ENCODE measurements around the gene PLXNA4.

The PLXNA4 gene

DNA sequence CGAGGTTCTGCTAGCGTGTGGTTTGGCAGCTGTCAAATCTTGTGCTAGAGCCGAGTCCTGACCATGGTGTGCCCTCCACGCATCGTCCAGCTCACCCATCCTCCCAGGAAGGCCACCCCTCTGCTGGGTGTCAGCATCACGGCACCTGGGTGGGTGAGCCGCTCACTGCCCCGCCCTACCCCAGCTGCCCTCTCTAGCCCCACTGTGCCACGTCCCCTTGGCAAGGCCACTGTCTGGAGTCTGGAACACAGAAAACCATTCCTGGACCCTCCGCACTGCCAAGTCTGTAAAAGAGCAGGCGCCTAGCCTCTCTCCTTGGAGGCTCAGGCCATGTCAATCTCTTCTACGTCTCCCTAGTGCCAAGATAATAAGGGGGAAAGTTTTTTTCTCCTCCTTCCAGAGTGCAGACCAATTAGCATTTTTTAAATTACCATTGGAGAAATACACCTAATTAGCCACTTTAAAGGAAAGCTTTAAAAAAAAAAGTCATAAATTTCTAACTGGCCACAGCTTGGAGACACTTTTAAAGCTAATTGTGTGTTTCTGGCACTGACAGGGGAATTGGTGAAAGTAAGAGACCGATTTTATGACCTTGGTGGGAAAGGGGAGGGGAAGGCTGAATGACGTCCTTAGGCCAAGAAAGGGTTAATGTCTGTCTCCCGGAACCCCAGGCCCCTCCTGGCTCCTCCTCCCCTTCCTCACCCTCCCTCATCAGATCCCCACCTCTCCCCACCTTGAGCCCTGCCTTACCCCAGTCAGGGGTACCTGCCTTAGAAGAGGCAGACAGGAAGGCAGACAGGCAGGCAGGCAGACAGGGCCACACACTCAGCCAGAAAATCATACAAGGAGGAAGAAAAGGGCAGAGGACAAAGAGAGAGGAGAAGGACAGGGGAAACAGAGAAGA, 151.2 kb downstream of the PLXNA4 start:
- no peaks in the 10 kb centered on the region for H3K36me3 ChIP-seq (ENCODE audit: control insufficient read depth, insufficient read depth, low read length)
- WGBS, 2 experiments, result 77 to 78% methylated on average over 15 of the region's 15 CpGs
- H3K27ac ChIP-seq (ENCODE audit: insufficient read depth, low read depth, low read length, poor library complexity, severe bottlenecking), result no peak overlapping the region
- H3K27me3 ChIP-seq (ENCODE audit: control insufficient read depth, insufficient read depth, low read length, poor library complexity, severe bottlenecking), result no peaks in the 10 kb centered on the region
- H3K4me3 ChIP-seq (ENCODE audit: insufficient read depth, low read depth, low read length), result no peak overlapping the region
- no peaks in the 10 kb centered on the region for H3K9me3 ChIP-seq (ENCODE audit: control insufficient read depth, low read length)
- H3K4me1 ChIP-seq (ENCODE audit: control insufficient read depth, insufficient read depth, low read length), result peaks cover 24% of the 10 kb centered on the region

DNA sequence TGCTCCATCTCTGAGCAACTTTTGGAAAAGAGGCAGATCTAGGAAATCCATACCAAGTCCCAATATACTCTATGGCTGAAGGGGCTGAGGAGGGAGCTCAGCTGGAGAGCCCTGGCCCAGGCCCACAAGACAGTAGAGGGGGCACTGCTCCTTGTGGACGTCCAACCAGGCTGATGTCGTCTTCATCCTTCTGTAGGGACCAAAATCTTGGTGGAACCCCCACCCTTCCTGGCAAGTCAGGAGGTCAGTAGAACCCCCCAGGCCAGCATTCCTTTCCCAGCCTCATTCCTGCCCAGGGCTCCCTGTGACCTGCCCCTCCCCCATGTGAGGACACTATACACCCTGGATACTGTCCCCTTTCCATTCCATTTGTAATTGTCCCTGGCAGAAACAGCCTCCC, 152.0 kb downstream of the PLXNA4 start:
- 69 to 79% methylated on average over 2 of the region's 2 CpGs for WGBS, 2 experiments
- peaks cover 24% of the 10 kb centered on the region for H3K4me1 ChIP-seq (ENCODE audit: control insufficient read depth, insufficient read depth, low read length)
- no peak overlapping the region for H3K27ac ChIP-seq (ENCODE audit: insufficient read depth, low read depth, low read length, poor library complexity, severe bottlenecking)
- H3K27me3 ChIP-seq (ENCODE audit: control insufficient read depth, insufficient read depth, low read length, poor library complexity, severe bottlenecking), result no peaks in the 10 kb centered on the region
- no peaks in the 10 kb centered on the region for H3K36me3 ChIP-seq (ENCODE audit: control insufficient read depth, insufficient read depth, low read length)
- H3K9me3 ChIP-seq (ENCODE audit: control insufficient read depth, low read length), result no peaks in the 10 kb centered on the region
- H3K4me3 ChIP-seq (ENCODE audit: insufficient read depth, low read depth, low read length), result no peak overlapping the region

DNA sequence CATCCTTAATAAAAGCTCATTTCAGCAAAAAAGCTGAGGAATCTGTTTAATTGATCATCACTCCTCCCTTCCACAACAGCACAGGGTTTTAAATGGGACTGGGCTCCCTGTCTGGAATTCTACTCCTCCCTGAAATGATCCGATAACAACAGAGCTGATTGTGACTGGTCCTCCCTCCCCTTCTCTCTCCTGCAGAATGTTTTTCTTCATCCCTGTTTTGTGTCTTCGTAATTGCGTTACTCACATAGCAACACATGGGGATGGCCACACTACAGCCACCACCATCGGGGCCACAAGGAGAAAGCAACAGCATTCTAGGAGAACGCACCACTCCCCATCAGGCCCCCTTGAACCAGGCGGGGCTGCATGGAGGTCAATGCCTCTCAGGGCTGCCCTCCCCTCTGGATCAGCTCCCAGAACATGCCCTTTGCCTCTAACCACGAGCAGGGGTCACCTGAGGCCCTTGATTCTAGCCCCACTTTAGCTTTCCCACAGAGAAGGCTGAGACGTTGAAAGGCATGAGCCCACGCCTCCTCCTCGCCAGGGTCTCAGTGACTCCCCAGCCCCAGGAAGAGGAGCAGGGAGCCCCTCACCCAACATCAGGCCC, 152.6 kb downstream of the PLXNA4 start:
- WGBS, 2 experiments, result 85 to 87% methylated on average over 10 of the region's 10 CpGs
- no peaks in the 10 kb centered on the region for H3K27me3 ChIP-seq (ENCODE audit: control insufficient read depth, insufficient read depth, low read length, poor library complexity, severe bottlenecking)
- H3K4me1 ChIP-seq (ENCODE audit: control insufficient read depth, insufficient read depth, low read length), result peaks cover 29% of the 10 kb centered on the region
- no peaks in the 10 kb centered on the region for H3K9me3 ChIP-seq (ENCODE audit: control insufficient read depth, low read length)
- no peak overlapping the region for H3K27ac ChIP-seq (ENCODE audit: insufficient read depth, low read depth, low read length, poor library complexity, severe bottlenecking)
- no peak overlapping the region for H3K4me3 ChIP-seq (ENCODE audit: insufficient read depth, low read depth, low read length)
- no peaks in the 10 kb centered on the region for H3K36me3 ChIP-seq (ENCODE audit: control insufficient read depth, insufficient read depth, low read length)

DNA sequence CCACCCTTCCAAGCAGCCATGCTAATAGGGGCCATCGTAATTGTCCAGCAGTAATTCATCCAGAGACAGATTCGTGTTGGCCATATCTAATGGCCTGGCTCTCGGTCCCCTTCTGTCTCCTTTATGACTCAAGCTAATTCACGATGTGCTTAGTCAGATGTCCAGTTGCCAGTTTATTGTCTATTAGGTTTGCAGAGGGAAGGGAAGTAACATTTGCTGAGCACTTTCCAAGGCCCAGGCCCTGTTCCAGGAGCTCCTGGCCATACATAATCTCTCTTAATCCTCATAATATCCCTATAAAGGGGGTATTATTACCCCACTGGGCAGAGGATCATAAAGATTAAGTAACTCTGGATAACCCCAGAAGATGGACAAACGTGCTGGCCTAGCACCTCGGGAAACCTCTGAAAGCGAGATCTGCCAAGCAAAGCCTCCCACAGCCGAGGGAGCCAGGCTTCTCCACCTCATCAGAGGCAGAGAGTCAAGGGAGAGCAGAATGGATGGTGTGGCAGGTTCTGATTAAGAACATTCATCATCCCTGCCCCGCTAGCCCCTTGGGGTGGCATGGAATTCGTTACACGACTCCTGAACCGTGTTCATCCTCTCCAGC, 153.7 kb downstream of the PLXNA4 start:
- no peak overlapping the region for H3K27ac ChIP-seq (ENCODE audit: insufficient read depth, low read depth, low read length, poor library complexity, severe bottlenecking)
- 89 to 93% methylated on average over 12 of the region's 12 CpGs for WGBS, 2 experiments
- H3K27me3 ChIP-seq (ENCODE audit: control insufficient read depth, insufficient read depth, low read length, poor library complexity, severe bottlenecking), result no peaks in the 10 kb centered on the region
- H3K36me3 ChIP-seq (ENCODE audit: control insufficient read depth, insufficient read depth, low read length), result no peaks in the 10 kb centered on the region
- no peaks in the 10 kb centered on the region for H3K9me3 ChIP-seq (ENCODE audit: control insufficient read depth, low read length)
- peaks cover 29% of the 10 kb centered on the region for H3K4me1 ChIP-seq (ENCODE audit: control insufficient read depth, insufficient read depth, low read length)
- no peak overlapping the region for H3K4me3 ChIP-seq (ENCODE audit: insufficient read depth, low read depth, low read length)

DNA sequence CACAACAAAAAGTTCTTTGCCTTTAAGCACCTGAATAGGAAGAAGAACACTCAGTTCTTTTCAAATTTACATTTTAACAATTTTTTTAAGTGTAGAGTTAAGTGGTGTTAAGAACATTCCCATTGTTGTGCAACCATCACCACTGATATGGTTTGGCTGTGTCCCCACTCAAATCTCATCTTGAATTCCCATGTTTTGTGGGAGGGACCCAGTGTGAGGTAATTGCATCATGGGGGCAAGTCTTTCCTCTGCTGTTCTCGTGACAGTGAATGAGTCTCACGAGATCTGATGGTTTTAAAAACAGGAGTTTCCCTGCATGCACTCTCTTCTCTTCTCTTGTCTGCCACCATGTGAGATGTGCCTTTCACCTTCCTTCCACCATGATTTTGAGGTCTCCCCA, 155.7 kb downstream of the PLXNA4 start:
- Histone ChIP-seq H3K9me3 (ENCODE audit: control insufficient read depth, low read length) (no peaks in the 10 kb centered on the region), H3K27me3 (ENCODE audit: control insufficient read depth, insufficient read depth, low read length, poor library complexity, severe bottlenecking) (no peaks in the 10 kb centered on the region), H3K4me1 (ENCODE audit: control insufficient read depth, insufficient read depth, low read length) (peaks cover 26% of the 10 kb centered on the region), H3K4me3 (ENCODE audit: insufficient read depth, low read depth, low read length) (no peak overlapping the region), H3K27ac (ENCODE audit: insufficient read depth, low read depth, low read length, poor library complexity, severe bottlenecking) (no peak overlapping the region), H3K36me3 (ENCODE audit: control insufficient read depth, insufficient read depth, low read length) (no peaks in the 10 kb centered on the region)
- WGBS, 2 experiments, result 84 to 90% methylated on average over 2 of the region's 2 CpGs

DNA sequence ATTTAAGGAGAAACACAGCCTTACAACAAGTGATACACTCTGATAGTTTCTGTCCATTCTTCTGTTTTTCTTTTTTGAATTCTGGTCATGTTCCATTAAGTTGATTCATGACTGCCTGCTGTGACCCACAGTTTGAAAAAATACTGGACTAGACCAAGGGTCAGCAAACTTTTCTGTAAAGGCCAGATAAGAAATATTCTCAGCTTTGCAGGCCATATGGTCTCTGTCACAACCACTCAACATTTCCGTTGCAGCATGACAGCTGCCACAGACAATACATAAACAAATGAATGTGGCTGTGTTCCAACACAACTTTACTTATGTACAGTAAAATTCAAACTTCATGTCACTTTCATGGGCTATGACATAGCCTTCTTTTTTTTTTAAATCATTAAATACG, 156.7 kb downstream of the PLXNA4 start:
- no peaks in the 10 kb centered on the region for H3K27me3 ChIP-seq (ENCODE audit: control insufficient read depth, insufficient read depth, low read length, poor library complexity, severe bottlenecking)
- 93 to 96% methylated on average over 2 of the region's 2 CpGs for WGBS, 2 experiments
- H3K27ac ChIP-seq (ENCODE audit: insufficient read depth, low read depth, low read length, poor library complexity, severe bottlenecking), result no peak overlapping the region

DNA sequence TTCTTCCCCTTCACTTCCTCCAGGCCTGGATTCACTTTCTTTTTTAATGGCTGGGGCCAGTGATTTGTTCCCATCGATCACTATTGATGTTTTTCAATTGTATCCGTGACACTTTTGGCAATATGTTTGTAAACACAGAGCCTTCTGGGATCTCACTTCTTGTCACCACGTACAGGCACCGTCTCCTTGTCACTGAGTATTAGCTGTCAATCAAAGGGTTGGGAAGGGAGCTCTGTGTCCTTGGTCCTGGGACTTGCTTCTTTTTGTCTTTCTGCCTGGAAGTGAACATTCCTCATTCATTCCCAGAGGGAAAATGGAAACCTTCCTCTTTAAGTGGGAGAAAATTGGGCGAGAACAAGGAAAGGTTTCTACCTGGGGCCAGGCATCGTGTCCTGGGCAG, 157.4 kb downstream of the PLXNA4 start:
- no peak overlapping the region for H3K27ac ChIP-seq (ENCODE audit: insufficient read depth, low read depth, low read length, poor library complexity, severe bottlenecking)
- no peaks in the 10 kb centered on the region for H3K9me3 ChIP-seq (ENCODE audit: control insufficient read depth, low read length)
- WGBS, 2 experiments, result 88 to 89% methylated on average over 6 of the region's 6 CpGs
- peaks cover 11% of the 10 kb centered on the region for H3K4me1 ChIP-seq (ENCODE audit: control insufficient read depth, insufficient read depth, low read length)
- no peak overlapping the region for H3K4me3 ChIP-seq (ENCODE audit: insufficient read depth, low read depth, low read length)
- no peaks in the 10 kb centered on the region for H3K27me3 ChIP-seq (ENCODE audit: control insufficient read depth, insufficient read depth, low read length, poor library complexity, severe bottlenecking)
- H3K36me3 ChIP-seq (ENCODE audit: control insufficient read depth, insufficient read depth, low read length), result no peaks in the 10 kb centered on the region

More for the DNA sequence above, 156.7 kb downstream of the PLXNA4 start:
- H3K36me3 ChIP-seq (ENCODE audit: control insufficient read depth, insufficient read depth, low read length), result no peaks in the 10 kb centered on the region
- H3K4me1 ChIP-seq (ENCODE audit: control insufficient read depth, insufficient read depth, low read length), result peaks cover 17% of the 10 kb centered on the region
- H3K4me3 ChIP-seq (ENCODE audit: insufficient read depth, low read depth, low read length), result no peak overlapping the region
- H3K9me3 ChIP-seq (ENCODE audit: control insufficient read depth, low read length), result no peaks in the 10 kb centered on the region

DNA sequence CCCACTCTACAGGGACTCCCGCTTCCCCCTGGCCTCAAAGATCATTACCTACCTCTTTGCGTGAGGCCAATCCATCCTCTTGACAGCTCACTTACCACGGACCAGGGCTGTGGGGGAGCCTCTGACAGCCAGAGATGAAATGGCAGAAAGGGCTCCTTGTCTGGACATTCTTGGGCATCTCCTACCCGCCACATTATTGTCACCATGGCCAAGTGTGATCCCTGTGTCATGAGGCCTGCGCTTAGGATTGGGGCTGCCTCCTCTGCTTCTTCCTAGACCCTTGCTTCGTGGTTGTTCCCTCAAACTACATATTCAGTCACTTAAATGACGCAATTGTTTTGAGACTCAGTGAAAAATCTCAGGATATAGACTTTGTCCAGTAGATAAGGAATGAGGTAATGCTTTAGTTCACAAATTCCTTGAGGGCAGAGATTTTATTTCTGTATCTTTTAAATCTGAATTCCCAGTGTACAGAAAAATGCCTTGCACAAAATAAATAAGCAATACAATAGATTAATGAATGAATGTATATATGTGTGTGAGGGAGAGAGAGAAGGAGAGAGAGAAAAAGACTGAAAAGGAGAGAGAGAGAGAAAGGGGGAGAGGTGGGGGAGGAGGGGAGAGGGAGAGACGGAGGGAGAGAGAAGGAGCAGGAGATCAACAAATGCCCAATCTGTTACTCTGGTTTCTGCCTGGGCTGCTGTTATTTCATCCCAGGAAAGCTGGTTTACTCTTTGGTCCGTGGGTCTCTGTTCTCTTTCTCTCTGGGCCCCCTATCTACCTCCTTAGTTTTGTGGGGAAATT, 159.0 kb downstream of the PLXNA4 start:
- Histone ChIP-seq H3K36me3 (ENCODE audit: control insufficient read depth, insufficient read depth, low read length) (no peaks in the 10 kb centered on the region), H3K27ac (ENCODE audit: insufficient read depth, low read depth, low read length, poor library complexity, severe bottlenecking) (no peak overlapping the region), H3K4me1 (ENCODE audit: control insufficient read depth, insufficient read depth, low read length) (peaks cover 5% of the 10 kb centered on the region), H3K27me3 (ENCODE audit: control insufficient read depth, insufficient read depth, low read length, poor library complexity, severe bottlenecking) (no peaks in the 10 kb centered on the region), H3K9me3 (ENCODE audit: control insufficient read depth, low read length) (no peaks in the 10 kb centered on the region), H3K4me3 (ENCODE audit: insufficient read depth, low read depth, low read length) (no peak overlapping the region)
- 88 to 92% methylated on average over 9 of the region's 9 CpGs for WGBS, 2 experiments

DNA sequence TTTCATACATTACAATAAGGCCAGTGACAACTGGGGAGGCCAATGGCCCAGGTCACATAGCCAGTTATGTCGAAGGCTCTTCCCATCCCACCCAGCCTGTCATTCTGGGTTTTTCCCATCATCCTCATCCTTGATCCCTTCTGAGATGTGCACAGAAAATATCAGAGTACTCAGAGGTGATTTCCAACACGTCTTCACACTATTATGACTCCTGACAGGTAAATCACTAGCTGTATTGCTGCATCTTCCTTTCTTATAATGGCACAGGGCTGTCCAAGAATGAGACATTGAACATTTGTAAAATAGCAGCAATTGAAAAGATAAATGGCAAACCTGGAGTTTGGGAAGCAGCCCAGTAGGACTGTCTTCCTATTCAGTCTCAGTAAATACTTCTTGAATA, 159.9 kb downstream of the PLXNA4 start:
- Histone ChIP-seq H3K9me3 (ENCODE audit: control insufficient read depth, low read length) (no peaks in the 10 kb centered on the region), H3K4me1 (ENCODE audit: control insufficient read depth, insufficient read depth, low read length) (peaks cover 5% of the 10 kb centered on the region), H3K4me3 (ENCODE audit: insufficient read depth, low read depth, low read length) (no peak overlapping the region), H3K27me3 (ENCODE audit: control insufficient read depth, insufficient read depth, low read length, poor library complexity, severe bottlenecking) (no peaks in the 10 kb centered on the region), H3K27ac (ENCODE audit: insufficient read depth, low read depth, low read length, poor library complexity, severe bottlenecking) (no peak overlapping the region), H3K36me3 (ENCODE audit: control insufficient read depth, insufficient read depth, low read length) (no peaks in the 10 kb centered on the region)
- 91 to 92% methylated on average over 2 of the region's 2 CpGs for WGBS, 2 experiments

All from ectodermal cell (in vitro differentiated cells).